Fibroblast of villous mesenchyme (primary cell): ENCODE measurements around the gene LILRA6. TPM values are rescaled to one million over a fixed set of nuclear protein-coding genes. Genes with fewer than 3 reads are reported as not detected.
A peak's percentile ranks its signal among the peaks of the same experiment; 100 is the strongest.
"Not testable (repeated sequence)": the region's sequence is repeated elsewhere in the genome, so short reads cannot be mapped to it uniquely, and the experiment has no call there.

Experiments used
- DNase-seq: peaks from one replicate; pipeline ENCODE4 v3.0.0-alpha.2; 2010; ENCODE audit warnings: low read depth
- H3K4me3 ChIP-seq: 2 replicates; pipeline ENCODE4 v1.5.1; 2011; ENCODE audit warnings: low read depth, mild to moderate bottlenecking, low read length
- total RNA-seq: library from RNA; depleted of rRNA; stranded (reverse); fragments of >200 nt; gene quantifications from 2 replicates; pipeline ENCODE4 v1.2.3, GENCODE V29; 2012
- TF ChIP-seq, protein P1 (sequence below): IDR thresholded peaks from 2 replicates; pipeline ENCODE4 v1.5.1; 2012; ENCODE audit warnings: low read depth, mild to moderate bottlenecking, low read length; ENCODE audit not compliant: insufficient read depth

The LILRA6 gene
- total RNA-seq, 1 donor, result not detected

DNA sequence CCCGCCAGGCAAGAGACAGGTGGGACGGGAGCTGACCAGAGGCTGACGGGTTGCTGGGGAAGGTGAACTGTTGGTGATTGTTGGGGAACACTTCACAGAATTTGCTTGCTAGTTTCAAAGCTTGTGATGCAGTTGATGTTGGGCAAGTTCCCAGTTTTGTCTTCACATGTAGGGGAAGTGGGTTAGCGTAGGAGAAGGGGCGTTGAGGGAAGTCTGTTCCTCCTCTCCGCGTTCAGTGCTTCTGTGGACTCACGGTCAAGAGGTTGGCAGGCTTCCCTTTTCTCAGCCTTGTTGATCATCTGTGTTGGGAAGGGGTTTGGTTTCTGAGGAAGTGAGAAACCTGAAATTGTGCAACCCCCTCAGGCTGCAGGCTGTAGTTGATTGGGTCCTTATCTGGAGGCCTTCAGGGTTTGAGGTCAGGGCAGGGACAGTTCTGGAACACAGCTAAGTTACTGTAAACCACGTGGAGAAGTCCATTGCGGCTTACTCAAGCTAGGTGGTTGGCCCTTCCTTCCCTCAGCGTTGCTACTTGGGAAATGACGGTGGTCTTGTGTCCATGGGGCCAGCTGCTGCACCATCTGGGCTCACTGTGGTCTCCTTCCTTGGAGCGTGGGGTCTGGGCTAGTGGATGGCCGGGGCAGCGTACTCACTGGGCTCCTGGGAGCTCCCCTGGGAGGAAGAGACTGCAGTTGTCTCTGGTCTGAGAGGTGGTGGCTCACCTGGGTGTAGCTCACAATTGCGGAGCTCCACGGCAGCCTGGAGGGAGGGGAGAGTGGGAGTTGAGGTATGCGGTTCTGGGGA is 34.4 kb downstream of the LILRA6 start:
- TF ChIP-seq, protein P1, sequence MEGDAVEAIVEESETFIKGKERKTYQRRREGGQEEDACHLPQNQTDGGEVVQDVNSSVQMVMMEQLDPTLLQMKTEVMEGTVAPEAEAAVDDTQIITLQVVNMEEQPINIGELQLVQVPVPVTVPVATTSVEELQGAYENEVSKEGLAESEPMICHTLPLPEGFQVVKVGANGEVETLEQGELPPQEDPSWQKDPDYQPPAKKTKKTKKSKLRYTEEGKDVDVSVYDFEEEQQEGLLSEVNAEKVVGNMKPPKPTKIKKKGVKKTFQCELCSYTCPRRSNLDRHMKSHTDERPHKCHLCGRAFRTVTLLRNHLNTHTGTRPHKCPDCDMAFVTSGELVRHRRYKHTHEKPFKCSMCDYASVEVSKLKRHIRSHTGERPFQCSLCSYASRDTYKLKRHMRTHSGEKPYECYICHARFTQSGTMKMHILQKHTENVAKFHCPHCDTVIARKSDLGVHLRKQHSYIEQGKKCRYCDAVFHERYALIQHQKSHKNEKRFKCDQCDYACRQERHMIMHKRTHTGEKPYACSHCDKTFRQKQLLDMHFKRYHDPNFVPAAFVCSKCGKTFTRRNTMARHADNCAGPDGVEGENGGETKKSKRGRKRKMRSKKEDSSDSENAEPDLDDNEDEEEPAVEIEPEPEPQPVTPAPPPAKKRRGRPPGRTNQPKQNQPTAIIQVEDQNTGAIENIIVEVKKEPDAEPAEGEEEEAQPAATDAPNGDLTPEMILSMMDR, result no peak
- DNase-seq, result peak; percentile 100
- peak overlapping the region; percentile 16 for H3K4me3 ChIP-seq

DNA sequence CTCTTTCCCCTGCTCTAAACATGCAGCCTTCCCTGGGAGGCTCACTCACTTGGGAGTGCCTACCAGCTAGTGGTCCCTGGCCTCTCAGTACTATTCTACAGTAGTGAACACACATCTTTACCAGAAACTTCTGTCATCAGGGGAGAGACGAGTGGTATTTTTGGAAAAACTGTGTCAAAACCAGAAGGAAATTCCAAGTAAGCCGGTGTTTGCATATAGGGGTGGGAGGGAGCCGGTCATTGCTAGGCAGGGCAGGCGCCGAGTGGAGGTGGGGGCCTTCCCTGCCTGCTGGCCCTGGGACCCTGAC is 35.0 kb downstream of the LILRA6 start:
- TF ChIP-seq, protein P1, result no peak
- DNase-seq, result no peak
- H3K4me3 ChIP-seq, result no peak overlapping the region

DNA sequence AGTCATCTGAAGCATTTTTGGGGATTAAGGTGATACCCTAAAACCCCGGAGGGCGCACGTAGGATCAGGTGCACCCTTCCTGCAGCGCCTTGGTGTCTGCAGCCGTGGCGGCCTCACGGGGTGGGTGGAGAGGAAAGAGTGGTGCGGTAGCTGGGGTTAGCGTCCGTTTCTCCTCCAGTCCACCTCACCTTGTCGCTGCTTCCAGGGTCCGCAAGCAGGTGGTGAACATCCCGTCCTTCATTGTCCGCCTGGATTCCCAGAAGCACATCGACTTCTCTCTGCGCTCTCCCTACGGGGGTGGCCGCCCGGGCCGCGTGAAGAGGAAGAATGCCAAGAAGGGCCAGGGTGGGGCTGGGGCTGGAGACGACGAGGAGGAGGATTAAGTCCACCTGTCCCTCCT is 35.4 kb downstream of the LILRA6 start:
- not testable (repeated sequence) for H3K4me3 ChIP-seq, DNase-seq

DNA sequence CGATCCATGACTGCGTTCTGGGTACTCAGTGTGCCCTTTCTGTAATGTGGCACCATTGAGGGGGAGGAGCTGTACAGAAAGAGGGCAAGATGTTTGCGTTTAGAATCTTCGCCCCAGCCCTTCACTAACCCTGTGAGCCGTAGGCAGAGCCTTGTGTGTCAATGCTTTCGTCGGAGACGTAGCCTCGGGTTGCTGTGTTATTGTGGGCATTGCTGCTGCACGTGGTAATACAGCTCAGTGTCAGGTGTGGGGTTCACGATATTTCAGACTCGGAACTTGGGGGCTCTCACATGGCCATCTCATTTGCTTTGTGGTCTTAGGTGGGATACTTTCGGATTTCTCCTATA is 35.8 kb downstream of the LILRA6 start:
- no peak overlapping the region for H3K4me3 ChIP-seq
- TF ChIP-seq, protein P1, result no peak
- DNase-seq, result no peak

DNA sequence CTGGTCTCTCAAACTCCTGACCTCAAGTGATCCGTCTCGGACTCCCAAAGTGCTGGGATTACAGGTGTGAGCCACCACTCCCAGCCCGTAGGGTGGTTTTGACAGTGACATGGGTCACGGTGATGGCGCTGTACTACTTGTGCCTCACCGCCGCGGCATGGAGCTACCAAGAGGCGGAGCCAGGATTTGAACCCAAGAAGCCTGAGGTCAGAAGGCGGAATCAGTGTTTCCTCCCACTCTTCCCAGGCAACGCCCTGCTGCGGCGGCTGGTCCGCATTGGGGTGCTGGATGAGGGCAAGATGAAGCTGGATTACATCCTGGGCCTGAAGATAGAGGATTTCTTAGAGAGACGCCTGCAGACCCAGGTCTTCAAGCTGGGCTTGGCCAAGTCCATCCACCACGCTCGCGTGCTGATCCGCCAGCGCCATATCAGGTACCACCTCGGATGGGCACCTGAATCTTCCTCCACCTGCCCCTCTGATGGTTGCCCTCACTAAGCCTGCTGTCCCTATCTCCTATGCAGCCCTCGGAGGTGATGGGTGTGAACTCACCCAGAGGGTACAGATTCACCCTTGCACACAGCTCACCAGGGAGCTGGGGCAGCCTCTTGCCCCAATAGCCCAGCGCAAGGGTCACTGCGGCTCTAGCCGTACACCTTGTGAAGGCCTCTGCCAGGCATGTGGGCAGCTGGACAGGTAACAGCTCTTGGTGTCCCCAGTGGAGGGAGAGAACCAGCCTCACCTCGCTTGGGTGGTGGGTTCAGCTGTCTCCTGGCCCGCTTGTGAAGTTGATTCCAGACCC is 36.4 kb downstream of the LILRA6 start:
- TF ChIP-seq, protein P1, result no peak
- H3K4me3 ChIP-seq, result peak overlapping the region; percentile 9
- no peak for DNase-seq

DNA sequence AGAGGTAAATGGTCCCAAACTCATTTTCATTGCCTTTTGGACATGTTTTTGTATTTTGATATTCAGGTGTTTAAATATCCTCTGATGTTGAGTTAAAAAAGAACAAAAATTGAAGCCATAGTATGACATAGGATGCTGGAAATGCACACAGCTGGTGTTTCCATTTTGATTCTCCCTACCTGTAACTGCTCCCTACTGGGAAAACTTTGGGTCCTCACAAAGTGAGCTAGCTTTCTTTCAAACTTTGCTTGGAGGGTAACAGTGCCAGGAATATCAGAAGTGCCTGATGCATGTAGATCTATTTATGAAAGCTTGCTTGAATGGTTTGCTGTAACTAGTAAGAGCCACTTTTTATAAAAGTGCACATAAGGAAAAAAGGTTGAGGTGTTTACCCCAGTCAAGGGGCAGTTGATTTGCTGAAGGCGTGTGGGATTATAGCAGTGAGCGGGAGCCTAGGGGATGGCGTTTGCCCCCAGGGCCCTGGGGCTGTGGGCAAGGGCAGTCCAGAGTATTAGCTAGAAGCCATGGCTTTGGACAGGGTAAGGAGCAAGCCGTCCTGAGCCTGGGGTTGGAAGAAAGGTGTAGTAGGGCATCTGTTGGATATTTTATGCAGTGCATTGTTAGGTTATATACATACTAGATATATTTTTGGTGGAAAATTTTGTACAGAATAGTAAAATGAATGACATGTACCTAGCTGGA is 37.7 kb downstream of the LILRA6 start:
- peak overlapping the region; percentile 88 for H3K4me3 ChIP-seq
- TF ChIP-seq, protein P1, result no peak
- DNase-seq, result no peak

DNA sequence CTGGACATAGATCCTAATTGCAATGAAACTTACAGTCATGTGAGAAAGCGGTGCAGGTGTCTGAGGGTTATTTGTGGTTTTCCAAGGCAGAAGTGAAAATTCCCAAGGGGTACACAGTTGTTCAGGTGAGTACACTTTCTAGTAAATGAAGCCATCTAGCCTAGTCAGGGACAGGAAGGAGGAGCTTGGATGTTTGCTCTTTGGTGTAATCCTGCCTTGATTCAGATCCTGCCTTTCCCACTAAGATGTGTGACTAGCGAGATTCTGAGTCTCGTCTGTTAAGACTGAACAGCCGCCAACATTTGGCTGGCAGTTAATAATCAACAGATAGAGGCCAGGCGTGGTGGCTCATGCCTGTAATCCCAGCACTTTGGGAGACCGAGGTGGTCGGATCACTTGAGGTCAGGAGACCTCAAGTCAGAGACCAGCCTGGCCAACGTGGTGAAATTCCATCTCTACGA is 39.4 kb downstream of the LILRA6 start:
- peak; percentile 62 for DNase-seq
- TF ChIP-seq, protein P1, result no peak
- peak overlapping the region; percentile 88 for H3K4me3 ChIP-seq
